Measurements from ENCODE around the gene SEPTIN7. TPM values are rescaled to one million over a fixed set of nuclear protein-coding genes. Genes with fewer than 3 reads are reported as not detected.
"Not testable (repeated sequence)": the region's sequence is repeated elsewhere in the genome, so short reads cannot be mapped to it uniquely, and the experiment has no call there.

Gene SEPTIN7
- 79.4 and 85.8 TPM in 2 replicates for total RNA-seq (2014; rRNA removed; shearing (Covaris generic))

GRCh38 chr7:35800718-35801391, at the start of gene SEPTIN7:
TSS of gene SEPTIN7 (plus strand) at chr7:35801057. CDS start at chr7:35801210, 153 bp downstream.
- DNase-seq (ENCODE audit: low spot score): peak; percentile 99

GRCh38 chr7:35752742-35753141, 48.1 kb upstream of the SEPTIN7 start:
- no peak for DNase-seq (ENCODE audit: low spot score)

- DNase-seq (ENCODE audit: low spot score): no peak
Observed at GRCh38 chr7:35753761-35754603, 46.9 kb upstream of the SEPTIN7 start.

GRCh38 chr7:35754741-35755140, 46.1 kb upstream of the SEPTIN7 start:
- DNase-seq (ENCODE audit: low spot score): no peak

- DNase-seq (ENCODE audit: low spot score): no peak
Observed at GRCh38 chr7:35755711-35756110, 45.1 kb upstream of the SEPTIN7 start.

GRCh38 chr7:35756453-35756852, 44.4 kb upstream of the SEPTIN7 start:
- DNase-seq (ENCODE audit: low spot score): not testable (repeated sequence)

- no peak for DNase-seq (ENCODE audit: low spot score)
Observed at GRCh38 chr7:35757574-35757973, 43.3 kb upstream of the SEPTIN7 start.

- DNase-seq (ENCODE audit: low spot score): peak; percentile 20
Observed at GRCh38 chr7:35758421-35758820, 42.4 kb upstream of the SEPTIN7 start.

- DNase-seq (ENCODE audit: low spot score): no peak
Observed at GRCh38 chr7:35760143-35760745, 40.6 kb upstream of the SEPTIN7 start.

- no peak for DNase-seq (ENCODE audit: low spot score)
Observed at GRCh38 chr7:35761871-35762677, 38.8 kb upstream of the SEPTIN7 start.

GRCh38 chr7:35762781-35763180, 38.1 kb upstream of the SEPTIN7 start:
- no peak for DNase-seq (ENCODE audit: low spot score)

GRCh38 chr7:35768346-35768745, 32.5 kb upstream of the SEPTIN7 start:
- no peak for DNase-seq (ENCODE audit: low spot score)

GRCh38 chr7:35771776-35772175, 29.1 kb upstream of the SEPTIN7 start:
- no peak for DNase-seq (ENCODE audit: low spot score)

- DNase-seq (ENCODE audit: low spot score): no peak
Observed at GRCh38 chr7:35773994-35774393, 26.9 kb upstream of the SEPTIN7 start.

- DNase-seq (ENCODE audit: low spot score): no peak
Observed at GRCh38 chr7:35776686-35777085, 24.2 kb upstream of the SEPTIN7 start.

- DNase-seq (ENCODE audit: low spot score): no peak
Observed at GRCh38 chr7:35777121-35777520, 23.7 kb upstream of the SEPTIN7 start.

- no peak for DNase-seq (ENCODE audit: low spot score)
Observed at GRCh38 chr7:35780070-35780469, 20.8 kb upstream of the SEPTIN7 start.

GRCh38 chr7:35781200-35781701, 19.6 kb upstream of the SEPTIN7 start:
- DNase-seq (ENCODE audit: low spot score): no peak

GRCh38 chr7:35781767-35782515, 18.9 kb upstream of the SEPTIN7 start:
- no peak for DNase-seq (ENCODE audit: low spot score)

- no peak for DNase-seq (ENCODE audit: low spot score)
Observed at GRCh38 chr7:35784332-35784731, 16.5 kb upstream of the SEPTIN7 start.

GRCh38 chr7:35785250-35785649, 15.6 kb upstream of the SEPTIN7 start:
- DNase-seq (ENCODE audit: low spot score): no peak
